Choroid plexus epithelial cell (primary cell): ENCODE measurements around the gene TTC1.

Source experiments
- DNase-seq: peaks from one replicate; pipeline ENCODE4 v3.0.0-alpha.2; 2010; ENCODE audit warnings: low read depth
- H3K4me3 ChIP-seq: 2 replicates; pipeline ENCODE4 v1.5.1; 2011; ENCODE audit warnings: low read depth, mild to moderate bottlenecking, control low read depth, low read length, moderate library complexity
- CTCF ChIP-seq: conservative IDR thresholded peaks from 2 replicates; pipeline ENCODE4 v1.5.1; 2011; ENCODE audit warnings: low read depth, mild to moderate bottlenecking, control low read depth, inconsistent platforms, low read length, moderate library complexity

The TTC1 gene

DNA sequence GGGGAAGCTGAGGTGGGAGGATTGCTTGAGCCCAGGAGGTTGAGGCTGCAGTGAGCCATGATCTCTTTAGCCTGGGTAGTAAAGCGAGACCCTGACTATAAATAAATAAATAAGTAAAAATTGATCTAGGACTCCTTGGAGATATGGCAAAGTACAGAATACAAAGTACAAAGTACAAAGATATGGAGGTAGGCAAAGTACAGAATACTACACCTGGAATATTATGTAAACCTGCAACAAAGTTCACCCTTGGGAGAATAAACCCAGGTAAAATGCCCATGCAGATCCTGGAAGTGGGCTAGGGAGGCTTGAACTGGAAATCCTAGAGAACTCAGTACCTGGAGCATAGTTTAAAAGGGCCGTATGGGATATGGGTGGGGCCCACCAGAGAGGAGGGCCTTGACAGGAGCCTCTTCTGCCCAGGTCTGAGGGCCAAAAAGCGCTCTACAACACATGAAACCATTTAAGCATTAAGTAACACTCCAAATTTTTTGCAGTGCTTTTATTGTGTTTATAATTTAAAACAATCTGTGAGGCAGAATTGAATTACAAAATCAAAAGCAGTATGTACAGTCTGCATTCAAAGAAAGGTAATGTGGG, 20.7 kb downstream of the TTC1 start:
- no peak for DNase-seq
- H3K4me3 ChIP-seq = no peak overlapping the region
- TF ChIP-seq CTCF = no peak

DNA sequence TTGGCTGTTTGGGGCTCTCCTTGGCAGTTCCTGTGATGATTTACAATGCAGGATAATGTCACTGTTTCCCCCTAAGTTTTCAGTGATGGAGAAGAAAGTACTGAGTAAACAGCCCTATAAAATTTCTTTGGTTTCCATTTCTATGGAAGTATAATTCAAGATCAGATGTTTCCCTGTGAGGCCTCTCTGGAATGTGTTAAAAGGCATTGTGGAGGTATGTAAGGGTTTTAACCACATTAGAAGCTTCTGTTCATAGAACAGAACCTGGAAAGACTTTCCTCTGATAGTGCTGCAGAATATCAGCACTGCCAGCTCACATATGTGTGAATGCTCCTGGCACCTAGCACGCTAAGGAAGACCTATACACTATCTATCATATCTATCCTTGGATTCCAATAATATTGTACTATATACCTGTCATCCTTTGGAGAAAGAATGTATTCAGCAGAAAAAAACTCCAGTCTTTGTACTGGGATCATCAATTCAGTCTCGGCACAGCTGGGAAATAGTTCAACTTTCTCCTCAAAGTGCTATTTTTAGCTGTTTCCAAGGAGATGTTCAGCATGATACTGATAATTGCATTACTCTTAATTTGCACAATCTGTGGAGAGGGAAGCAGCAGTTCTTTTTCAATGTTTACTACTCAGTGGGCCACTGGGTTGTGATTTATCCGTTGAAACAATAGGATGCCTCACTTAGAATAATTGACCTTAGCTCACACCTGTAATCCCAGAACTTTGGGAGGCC, 21.9 kb downstream of the TTC1 start:
- H3K4me3 ChIP-seq = no peak overlapping the region
- no peak for TF ChIP-seq CTCF
- DNase-seq = peak; percentile 65

- no peak for TF ChIP-seq CTCF
- DNase-seq = no peak
- no peak overlapping the region for H3K4me3 ChIP-seq
Measured at GRCh38 chr5:160033546-160034252, 24.8 kb downstream of the TTC1 start.

DNA sequence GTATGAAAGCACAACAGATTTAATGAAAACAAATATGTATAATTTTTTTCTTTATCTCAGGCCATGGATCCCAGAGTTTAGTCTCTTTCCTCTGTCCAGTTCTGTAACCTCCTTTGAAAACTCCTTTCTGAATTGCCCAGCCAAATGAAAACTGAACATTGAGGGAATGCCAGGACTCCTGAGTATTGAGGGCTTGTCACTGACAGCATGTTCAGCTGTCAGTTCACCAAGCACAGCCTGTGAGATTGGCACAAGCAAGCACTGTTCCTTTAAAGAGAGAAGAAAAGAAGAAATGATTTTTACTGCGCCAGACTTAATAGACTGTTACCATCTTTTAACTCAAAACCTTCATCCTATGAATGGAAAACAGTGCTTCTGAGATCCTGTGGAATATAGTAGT, 27.3 kb downstream of the TTC1 start:
- H3K4me3 ChIP-seq = no peak overlapping the region
- DNase-seq = no peak
- no peak for TF ChIP-seq CTCF

GRCh38 chr5:160036884-160037283, 27.9 kb downstream of the TTC1 start:
- TF ChIP-seq CTCF = no peak
- DNase-seq = no peak

DNA sequence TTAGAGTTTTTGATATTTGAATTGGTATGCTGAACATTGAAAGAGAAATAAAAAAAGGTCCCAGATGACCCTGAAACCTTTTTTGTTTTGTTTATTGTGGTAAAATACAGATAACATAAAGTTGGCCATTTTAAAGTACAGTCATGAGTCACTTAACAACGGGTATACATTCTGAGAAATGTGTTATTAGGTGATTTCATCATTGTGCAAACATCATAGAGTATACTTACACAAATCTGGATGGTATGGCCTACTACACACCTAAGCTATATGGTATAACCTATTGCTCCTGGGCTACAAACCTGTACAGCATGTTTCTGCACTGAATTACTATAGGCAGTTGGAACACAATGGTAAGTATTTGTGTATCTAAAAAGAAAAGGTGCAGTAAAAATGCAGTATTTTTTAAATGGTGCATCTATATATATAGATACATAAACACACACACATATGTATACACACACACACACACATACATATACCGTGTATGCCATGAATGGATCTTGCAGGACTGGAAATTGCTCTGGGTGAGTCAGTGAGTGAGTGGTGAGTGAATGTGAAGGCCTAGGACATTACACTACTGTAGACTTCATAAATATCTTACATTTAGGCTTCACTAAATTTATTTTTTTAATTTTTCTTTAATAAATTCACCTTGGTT, 31.0 kb downstream of the TTC1 start:
- TF ChIP-seq CTCF = no peak
- peak; percentile 43 for DNase-seq

More at GRCh38 chr5:160036884-160037283, 27.9 kb downstream of the TTC1 start:
- H3K4me3 ChIP-seq = no peak overlapping the region

More for the DNA sequence above, 31.0 kb downstream of the TTC1 start:
- H3K4me3 ChIP-seq = no peak overlapping the region
